PC-9 (cell line): ENCODE results near the gene HSPB7.

Experiments
- EZH2 ChIP-seq: fragments of 200-600 bp; sonication (generic); IDR thresholded peaks from 2 replicates; pipeline ENCODE4 v1.8.0; 2017; ENCODE audit warnings: antibody characterized with exemption, low read depth
- TF ChIP-seq, protein P1 (sequence below): fragments of 200-600 bp; sonication (generic); conservative IDR thresholded peaks from 2 replicates; pipeline ENCODE4 v1.6.1; 2017; ENCODE audit warnings: mixed run types, antibody characterized with exemption, mild to moderate bottlenecking, moderate library complexity

DNA sequence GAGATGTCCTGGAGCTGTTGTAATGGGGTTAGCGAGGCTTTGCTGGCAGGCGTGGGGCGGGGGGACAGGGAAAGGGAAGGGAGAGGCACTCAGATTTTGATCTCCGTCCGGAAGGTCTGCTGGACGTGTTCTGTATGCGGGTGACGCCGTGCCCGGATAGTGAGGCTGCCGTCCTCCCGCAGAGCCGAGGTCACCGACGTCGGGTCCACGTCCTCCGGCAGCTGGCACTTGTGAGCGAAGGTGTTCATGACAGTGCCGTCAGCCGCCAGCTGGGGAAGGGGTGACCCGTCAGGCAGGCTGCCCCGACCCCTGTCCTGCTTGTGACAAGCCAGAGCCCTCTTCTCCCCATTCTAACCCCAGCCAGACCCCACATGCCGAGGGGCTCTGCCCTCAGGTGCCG is 2.4 kb downstream of the HSPB7 start:
- TF ChIP-seq, protein P1, sequence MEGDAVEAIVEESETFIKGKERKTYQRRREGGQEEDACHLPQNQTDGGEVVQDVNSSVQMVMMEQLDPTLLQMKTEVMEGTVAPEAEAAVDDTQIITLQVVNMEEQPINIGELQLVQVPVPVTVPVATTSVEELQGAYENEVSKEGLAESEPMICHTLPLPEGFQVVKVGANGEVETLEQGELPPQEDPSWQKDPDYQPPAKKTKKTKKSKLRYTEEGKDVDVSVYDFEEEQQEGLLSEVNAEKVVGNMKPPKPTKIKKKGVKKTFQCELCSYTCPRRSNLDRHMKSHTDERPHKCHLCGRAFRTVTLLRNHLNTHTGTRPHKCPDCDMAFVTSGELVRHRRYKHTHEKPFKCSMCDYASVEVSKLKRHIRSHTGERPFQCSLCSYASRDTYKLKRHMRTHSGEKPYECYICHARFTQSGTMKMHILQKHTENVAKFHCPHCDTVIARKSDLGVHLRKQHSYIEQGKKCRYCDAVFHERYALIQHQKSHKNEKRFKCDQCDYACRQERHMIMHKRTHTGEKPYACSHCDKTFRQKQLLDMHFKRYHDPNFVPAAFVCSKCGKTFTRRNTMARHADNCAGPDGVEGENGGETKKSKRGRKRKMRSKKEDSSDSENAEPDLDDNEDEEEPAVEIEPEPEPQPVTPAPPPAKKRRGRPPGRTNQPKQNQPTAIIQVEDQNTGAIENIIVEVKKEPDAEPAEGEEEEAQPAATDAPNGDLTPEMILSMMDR, result no peak
- TF ChIP-seq EZH2, result no peak
